Mucosa of rectum (tissue), 2 donors: ENCODE results near the gene ALK.

Experiments used
- H3K27ac ChIP-seq, 2 donors: one replicate each; pipeline ENCODE4 v1.7.0; 2013; ENCODE audit warnings: inconsistent platforms in 2 of 2, low read depth in 2 of 2, low read length in 2 of 2
- H3K27me3 ChIP-seq, 2 donors: one replicate each; pipeline ENCODE4 v1.7.0; 2013; ENCODE audit warnings: low read length in 2 of 2; ENCODE audit not compliant: control insufficient read depth in 2 of 2, insufficient read depth in 2 of 2
- H3K36me3 ChIP-seq, 2 donors: one replicate each; pipeline ENCODE4 v1.7.0; 2013; ENCODE audit warnings: low read length in 2 of 2; ENCODE audit not compliant: control insufficient read depth in 2 of 2, insufficient read depth in 2 of 2
- H3K4me1 ChIP-seq, 2 donors: one replicate each; pipeline ENCODE4 v1.7.0; 2013; ENCODE audit warnings: low read length in 2 of 2, mild to moderate bottlenecking in 1 of 2; ENCODE audit not compliant: control insufficient read depth in 2 of 2, insufficient read depth in 2 of 2
- H3K4me3 ChIP-seq, 2 donors: one replicate each; pipeline ENCODE4 v1.7.0; 2013; ENCODE audit warnings: low read length in 2 of 2
- H3K9ac ChIP-seq, 2 donors: one replicate each; pipeline ENCODE4 v1.7.0; 2013; ENCODE audit warnings: low read length in 2 of 2, low read depth in 1 of 2, mild to moderate bottlenecking in 1 of 2
- H3K9me3 ChIP-seq, 2 donors: one replicate each; pipeline ENCODE4 v1.7.0; 2013; ENCODE audit warnings: low read length in 2 of 2; ENCODE audit not compliant: control insufficient read depth in 2 of 2
- donor health status: healthy.
- donor health status: Normal muscosa, but diverticular disease.

ALK gene

GRCh38 chr2:29452036-29452435 is 469.4 kb downstream of the ALK start:
- no peaks in the 10 kb centered on the region for H3K27me3 ChIP-seq

GRCh38 chr2:29450596-29451222 is 470.7 kb downstream of the ALK start:
- Histone ChIP-seq H3K4me3 (no peak overlapping the region), H3K9ac (no peak overlapping the region), H3K27ac (no peak overlapping the region), H3K36me3 (no peaks in the 10 kb centered on the region), H3K9me3 (no peaks in the 10 kb centered on the region), H3K4me1 (no peaks in the 10 kb centered on the region), H3K27me3 (no peaks in the 10 kb centered on the region)

More at GRCh38 chr2:29452036-29452435, 469.4 kb downstream of the ALK start:
- Histone ChIP-seq H3K4me3 (no peak overlapping the region), H3K9me3 (no peaks in the 10 kb centered on the region), H3K9ac (no peak overlapping the region), H3K27ac (no peak overlapping the region), H3K36me3 (no peaks in the 10 kb centered on the region), H3K4me1 (no peaks in the 10 kb centered on the region)

- no peaks in the 10 kb centered on the region for H3K4me1 ChIP-seq
- H3K36me3 ChIP-seq = no peaks in the 10 kb centered on the region
- no peaks in the 10 kb centered on the region for H3K9me3 ChIP-seq
- H3K27ac ChIP-seq = no peak overlapping the region
- H3K9ac ChIP-seq = no peak overlapping the region
- H3K27me3 ChIP-seq = no peaks in the 10 kb centered on the region
- H3K4me3 ChIP-seq = no peak overlapping the region
These were observed 471.9 kb downstream of the ALK start for GRCh38 chr2:29449499-29449898.

DNA sequence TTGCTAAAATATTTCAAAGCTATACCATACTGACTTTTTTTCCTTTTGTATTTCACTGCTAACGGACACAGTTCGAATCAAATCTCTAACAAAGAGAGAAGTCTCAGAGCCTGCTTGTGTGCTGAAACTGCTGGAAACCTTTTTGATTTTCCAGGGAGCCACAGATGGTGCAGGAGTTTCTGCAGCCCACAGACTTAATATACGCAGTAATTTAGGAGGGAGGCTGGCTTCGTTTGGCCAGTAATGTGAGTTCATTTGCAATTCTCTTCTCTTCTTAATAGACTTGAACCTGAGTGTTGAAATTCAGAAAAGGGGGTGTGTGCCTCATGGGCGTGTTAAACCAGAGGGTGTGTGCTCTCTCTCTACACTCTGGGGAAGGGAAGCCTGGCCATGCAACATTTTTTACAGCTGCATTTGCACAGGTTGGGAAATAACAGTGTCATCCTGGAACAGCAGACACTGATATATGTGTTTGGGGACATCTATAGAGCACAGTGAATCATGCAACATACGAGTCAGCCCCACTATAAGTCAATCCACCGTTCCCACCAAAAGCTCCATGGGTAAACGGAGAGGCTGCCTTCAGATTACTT is 473.2 kb downstream of the ALK start:
- Histone ChIP-seq H3K4me3 (no peak overlapping the region), H3K27ac (no peak overlapping the region), H3K9ac (no peak overlapping the region)

DNA sequence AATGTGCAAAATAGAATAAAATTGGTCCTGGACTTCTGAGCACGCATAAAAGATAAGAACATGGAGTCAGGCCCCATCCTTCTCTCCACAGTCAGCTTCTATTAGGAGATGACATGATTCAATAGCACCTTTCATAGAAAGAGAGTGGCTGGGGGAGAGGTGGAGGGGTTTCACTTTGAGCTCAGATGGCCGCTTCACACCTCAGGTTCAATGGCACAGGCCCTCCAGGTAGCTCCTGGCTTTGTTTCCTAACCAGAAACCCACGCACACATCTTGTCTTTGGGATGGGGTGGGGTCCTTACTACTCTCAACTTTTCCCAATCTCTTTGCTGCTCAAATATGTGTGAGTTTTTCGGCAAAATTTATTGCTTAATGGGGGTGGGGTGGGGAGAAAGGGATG is 473.9 kb downstream of the ALK start:
- H3K9ac ChIP-seq = no peak overlapping the region
- H3K27ac ChIP-seq = no peak overlapping the region
- no peak overlapping the region for H3K4me3 ChIP-seq
- H3K36me3 ChIP-seq = no peaks in the 10 kb centered on the region
- H3K9me3 ChIP-seq = no peaks in the 10 kb centered on the region
- H3K4me1 ChIP-seq = no peaks in the 10 kb centered on the region
- no peaks in the 10 kb centered on the region for H3K27me3 ChIP-seq

More for the DNA sequence above, 473.2 kb downstream of the ALK start:
- no peaks in the 10 kb centered on the region for H3K27me3 ChIP-seq
- H3K36me3 ChIP-seq = no peaks in the 10 kb centered on the region
- H3K9me3 ChIP-seq = no peaks in the 10 kb centered on the region
- no peaks in the 10 kb centered on the region for H3K4me1 ChIP-seq

DNA sequence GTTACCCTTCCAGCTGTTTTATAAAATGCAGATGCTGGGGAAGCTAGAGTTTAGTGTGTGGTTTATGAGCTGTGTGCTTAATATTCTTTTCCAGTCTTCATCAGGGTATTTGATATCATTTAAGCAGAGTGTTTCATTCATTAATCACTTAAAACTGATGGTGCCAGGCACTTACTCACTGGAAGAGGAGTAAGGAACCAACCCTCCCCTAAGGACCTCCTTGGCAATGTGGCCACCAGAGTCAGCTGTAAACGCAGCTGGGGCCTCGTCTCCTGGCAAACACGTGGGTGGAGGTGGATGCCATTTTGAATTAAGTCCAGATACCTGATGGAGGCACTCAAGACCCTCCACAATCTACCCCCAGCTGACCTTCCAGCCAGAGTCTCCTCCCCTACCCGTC is 474.5 kb downstream of the ALK start:
- Histone ChIP-seq H3K4me1 (no peaks in the 10 kb centered on the region), H3K4me3 (no peak overlapping the region), H3K9me3 (no peaks in the 10 kb centered on the region), H3K36me3 (no peaks in the 10 kb centered on the region), H3K27ac (no peak overlapping the region), H3K9ac (no peak overlapping the region), H3K27me3 (no peaks in the 10 kb centered on the region)

- no peak overlapping the region for H3K27ac ChIP-seq
- no peaks in the 10 kb centered on the region for H3K36me3 ChIP-seq
- no peaks in the 10 kb centered on the region for H3K27me3 ChIP-seq
- H3K9me3 ChIP-seq = no peaks in the 10 kb centered on the region
- no peak overlapping the region for H3K4me3 ChIP-seq
- H3K9ac ChIP-seq = no peak overlapping the region
- H3K4me1 ChIP-seq = no peaks in the 10 kb centered on the region
These were observed 477.2 kb downstream of the ALK start for GRCh38 chr2:29444150-29444549.

DNA sequence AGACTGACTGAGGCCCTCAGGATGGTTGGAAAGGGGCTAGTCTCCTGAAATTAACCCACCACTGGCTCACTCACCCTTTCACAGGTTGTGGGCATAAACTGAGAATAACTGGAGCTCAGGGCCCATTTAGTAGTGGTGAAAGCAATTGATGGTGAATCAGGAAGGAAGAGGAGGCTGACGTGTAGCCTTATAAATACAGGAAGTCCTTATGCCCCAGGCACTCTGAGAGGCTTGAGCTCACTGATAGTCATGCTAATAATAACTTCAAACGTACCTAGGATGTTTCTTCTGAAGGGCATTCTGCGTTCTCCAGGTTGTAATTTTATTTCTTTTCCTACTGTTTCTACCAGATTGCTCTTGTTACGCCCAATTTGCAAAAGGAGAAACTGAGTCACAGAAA is 477.8 kb downstream of the ALK start:
- Histone ChIP-seq H3K36me3 (no peaks in the 10 kb centered on the region), H3K4me3 (no peak overlapping the region), H3K27ac (no peak overlapping the region), H3K4me1 (no peaks in the 10 kb centered on the region), H3K9me3 (no peaks in the 10 kb centered on the region), H3K9ac (no peak overlapping the region), H3K27me3 (no peaks in the 10 kb centered on the region)

- H3K4me3 ChIP-seq = no peak overlapping the region
- H3K9me3 ChIP-seq = no peaks in the 10 kb centered on the region
- H3K27ac ChIP-seq = no peak overlapping the region
- H3K4me1 ChIP-seq = no peaks in the 10 kb centered on the region
- no peaks in the 10 kb centered on the region for H3K36me3 ChIP-seq
- H3K27me3 ChIP-seq = no peaks in the 10 kb centered on the region
- no peak overlapping the region for H3K9ac ChIP-seq
These were observed 478.2 kb downstream of the ALK start for GRCh38 chr2:29443151-29443550.

GRCh38 chr2:29440921-29441623 is 480.3 kb downstream of the ALK start:
- Histone ChIP-seq H3K36me3 (no peaks in the 10 kb centered on the region), H3K4me3 (no peak overlapping the region), H3K27ac (no peak overlapping the region), H3K27me3 (no peaks in the 10 kb centered on the region), H3K9me3 (no peaks in the 10 kb centered on the region), H3K4me1 (no peaks in the 10 kb centered on the region), H3K9ac (no peak overlapping the region)
